Chondrocyte (in vitro differentiated cells): ENCODE measurements around the gene SLC45A1. TPM values are rescaled to one million over a fixed set of nuclear protein-coding genes. Genes with fewer than 3 reads are reported as not detected.

Source experiments
- DNase-seq: peaks from one replicate; pipeline ENCODE4 v3.0.0; 2021; ENCODE audit warnings: mixed read lengths, low spot score
- H3K27ac Mint-ChIP-seq: one replicate; pipeline ENCODE4 v1.8.0; 2021; ENCODE audit warnings: mild to moderate bottlenecking, moderate library complexity, mixed read lengths; ENCODE audit not compliant: unreplicated experiment
- H3K27me3 Mint-ChIP-seq: 2 replicates; pipeline ENCODE4 v1.8.0; 2021; ENCODE audit warnings: low read depth, mixed read lengths
- H3K36me3 Mint-ChIP-seq: 2 replicates; pipeline ENCODE4 v1.8.0; 2021; ENCODE audit warnings: low read depth, mixed read lengths
- H3K4me1 Mint-ChIP-seq: 2 replicates; pipeline ENCODE4 v1.8.0; 2021; ENCODE audit warnings: low read depth, mild to moderate bottlenecking, mixed read lengths
- H3K4me3 Mint-ChIP-seq: one replicate; pipeline ENCODE4 v1.8.0; 2021; ENCODE audit warnings: mild to moderate bottlenecking, moderate library complexity, mixed read lengths; ENCODE audit not compliant: unreplicated experiment
- H3K9me3 Mint-ChIP-seq: 2 replicates; pipeline ENCODE4 v1.8.0; 2021; ENCODE audit warnings: low read depth, mixed read lengths
- CTCF ChIP-seq: fragments of 200-600 bp; sonication (generic); IDR thresholded peaks from 2 replicates; pipeline ENCODE4 v1.5.0; 2021; ENCODE audit warnings: antibody characterized with exemption, mild to moderate bottlenecking, moderate library complexity
- total RNA-seq: library from RNA; stranded (reverse); gene quantifications from 3 replicates; pipeline ENCODE4 v1.2.1, GENCODE V29; 2021

Gene SLC45A1
- total RNA-seq, 1 donor from 2014 or later = 4.8 TPM

GRCh38 chr1:8368956-8369639 is 51.2 kb downstream of the SLC45A1 start:
- H3K27me3 Mint-ChIP-seq = no peaks in the 10 kb centered on the region
- peaks cover 6% of the 10 kb centered on the region for H3K36me3 Mint-ChIP-seq
- no peak for DNase-seq
- TF ChIP-seq CTCF = no peak
- H3K4me1 Mint-ChIP-seq = peaks cover 73% of the 10 kb centered on the region
- no peaks in the 10 kb centered on the region for H3K9me3 Mint-ChIP-seq
- no peak overlapping the region for H3K27ac Mint-ChIP-seq
- H3K4me3 Mint-ChIP-seq = no peak overlapping the region

DNA sequence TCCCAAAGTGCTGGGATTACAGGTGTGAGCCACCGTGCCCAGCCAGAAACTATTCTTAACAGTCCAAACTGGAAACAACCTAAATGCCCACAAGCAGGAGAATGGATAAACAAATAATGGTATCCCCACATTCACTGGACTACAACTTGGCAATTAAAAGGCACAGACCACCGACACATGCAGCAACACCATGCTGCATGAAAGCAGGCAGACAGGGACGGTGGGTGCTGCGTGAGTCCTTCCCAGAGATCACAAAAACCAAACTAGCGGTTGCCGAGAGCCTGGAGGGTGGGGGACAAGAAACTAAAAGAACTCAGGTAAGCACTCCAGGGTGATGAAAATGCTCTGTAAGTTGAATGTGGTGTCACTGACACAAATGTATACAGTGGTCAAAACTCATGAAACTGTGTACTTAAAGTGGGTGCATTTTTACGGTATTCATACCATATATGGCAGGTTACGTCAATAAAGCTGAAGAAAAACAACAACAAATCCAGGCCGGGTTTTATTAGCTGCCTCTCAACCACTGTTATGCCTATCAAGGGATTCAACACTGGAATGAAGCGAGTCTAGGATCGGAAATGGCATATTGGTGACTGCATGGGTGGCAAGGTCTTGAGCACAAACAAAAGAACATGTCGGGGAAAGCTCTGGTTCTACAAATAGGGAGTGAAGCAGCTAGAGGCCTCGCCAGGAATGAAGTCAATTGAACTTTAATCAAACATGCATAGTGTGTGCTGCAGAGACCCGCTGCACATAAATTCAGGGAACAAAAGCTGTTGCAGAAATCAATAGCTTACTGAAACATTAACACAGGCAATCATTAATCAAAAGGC is 52.4 kb downstream of the SLC45A1 start:
- no peak for TF ChIP-seq CTCF
- Mint-ChIP-seq H3K27me3 (no peaks in the 10 kb centered on the region), H3K9me3 (no peaks in the 10 kb centered on the region), H3K4me3 (no peak overlapping the region), H3K36me3 (peaks cover 2% of the 10 kb centered on the region), H3K27ac (peak overlapping the region; percentile 89), H3K4me1 (peaks cover 76% of the 10 kb centered on the region)
- no peak for DNase-seq

GRCh38 chr1:8370905-8371315 is 53.0 kb downstream of the SLC45A1 start:
- no peaks in the 10 kb centered on the region for H3K27me3 Mint-ChIP-seq

GRCh38 chr1:8371372-8371991 is 53.6 kb downstream of the SLC45A1 start:
- Mint-ChIP-seq H3K36me3 (no peaks in the 10 kb centered on the region), H3K27ac (peak overlapping the region; percentile 89), H3K4me3 (no peak overlapping the region), H3K4me1 (peaks cover 73% of the 10 kb centered on the region), H3K9me3 (no peaks in the 10 kb centered on the region), H3K27me3 (no peaks in the 10 kb centered on the region)
- no peak for TF ChIP-seq CTCF
- DNase-seq = no peak

More at GRCh38 chr1:8370905-8371315, 53.0 kb downstream of the SLC45A1 start:
- H3K27ac Mint-ChIP-seq = peak overlapping the region; percentile 89
- H3K36me3 Mint-ChIP-seq = peaks cover 1% of the 10 kb centered on the region
- no peak for TF ChIP-seq CTCF
- peaks cover 75% of the 10 kb centered on the region for H3K4me1 Mint-ChIP-seq
- H3K9me3 Mint-ChIP-seq = no peaks in the 10 kb centered on the region
- DNase-seq = no peak
- H3K4me3 Mint-ChIP-seq = no peak overlapping the region

DNA sequence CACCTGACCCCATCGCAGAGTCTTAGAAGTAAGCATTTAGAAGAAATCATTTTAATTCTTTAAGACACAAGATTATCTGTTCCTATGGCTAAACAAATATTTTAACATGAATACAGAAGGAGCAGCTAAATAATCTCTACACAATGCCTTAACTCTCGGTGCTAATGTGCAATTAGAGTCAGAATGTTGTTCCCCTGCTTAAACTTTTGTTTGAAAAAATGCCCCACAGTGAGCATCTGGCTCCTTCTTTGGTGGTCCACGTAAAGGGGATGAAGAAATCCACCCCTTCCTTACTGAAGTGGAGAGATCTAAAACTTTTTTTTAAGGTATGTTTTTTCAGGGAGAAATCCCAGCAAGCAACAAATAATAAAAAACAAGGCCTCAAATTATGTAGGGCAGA is 55.2 kb downstream of the SLC45A1 start:
- Mint-ChIP-seq H3K9me3 (no peaks in the 10 kb centered on the region), H3K36me3 (no peaks in the 10 kb centered on the region), H3K4me3 (peak overlapping the region; percentile 53), H3K27me3 (no peaks in the 10 kb centered on the region), H3K4me1 (peaks cover 63% of the 10 kb centered on the region), H3K27ac (peak overlapping the region; percentile 96)
- DNase-seq = no peak
- TF ChIP-seq CTCF = no peak
